Nephron progenitor cell (in vitro differentiated cells): ENCODE data around the gene ARL2.

ENCODE experiments used
- DNase-seq: peaks from one replicate; pipeline ENCODE4 v3.0.0; 2021
- H3K27ac Mint-ChIP-seq: 2 replicates; pipeline ENCODE4 v1.8.0; 2021; ENCODE audit warnings: mild to moderate bottlenecking, moderate library complexity, mixed read lengths
- H3K27me3 Mint-ChIP-seq: 2 replicates; pipeline ENCODE4 v1.8.0; 2021; ENCODE audit warnings: mild to moderate bottlenecking, low read depth, mixed read lengths; ENCODE audit not compliant: poor library complexity
- H3K36me3 Mint-ChIP-seq: 2 replicates; pipeline ENCODE4 v1.8.0; 2021; ENCODE audit warnings: low read depth, mixed read lengths
- H3K4me1 Mint-ChIP-seq: 2 replicates; pipeline ENCODE4 v1.8.0; 2021; ENCODE audit warnings: mixed read lengths
- H3K4me3 Mint-ChIP-seq: 2 replicates; pipeline ENCODE4 v1.8.0; 2021; ENCODE audit warnings: mild to moderate bottlenecking, moderate library complexity, mixed read lengths
- H3K9me3 Mint-ChIP-seq: 2 replicates; pipeline ENCODE4 v1.8.0; 2021; ENCODE audit warnings: mild to moderate bottlenecking, moderate library complexity, mixed read lengths
- TF ChIP-seq, protein P1 (sequence below): fragments of 200-600 bp; sonication (generic); IDR thresholded peaks from 2 replicates; pipeline ENCODE4 v1.5.0; 2021; ENCODE audit warnings: antibody characterized with exemption

ARL2 gene

DNA sequence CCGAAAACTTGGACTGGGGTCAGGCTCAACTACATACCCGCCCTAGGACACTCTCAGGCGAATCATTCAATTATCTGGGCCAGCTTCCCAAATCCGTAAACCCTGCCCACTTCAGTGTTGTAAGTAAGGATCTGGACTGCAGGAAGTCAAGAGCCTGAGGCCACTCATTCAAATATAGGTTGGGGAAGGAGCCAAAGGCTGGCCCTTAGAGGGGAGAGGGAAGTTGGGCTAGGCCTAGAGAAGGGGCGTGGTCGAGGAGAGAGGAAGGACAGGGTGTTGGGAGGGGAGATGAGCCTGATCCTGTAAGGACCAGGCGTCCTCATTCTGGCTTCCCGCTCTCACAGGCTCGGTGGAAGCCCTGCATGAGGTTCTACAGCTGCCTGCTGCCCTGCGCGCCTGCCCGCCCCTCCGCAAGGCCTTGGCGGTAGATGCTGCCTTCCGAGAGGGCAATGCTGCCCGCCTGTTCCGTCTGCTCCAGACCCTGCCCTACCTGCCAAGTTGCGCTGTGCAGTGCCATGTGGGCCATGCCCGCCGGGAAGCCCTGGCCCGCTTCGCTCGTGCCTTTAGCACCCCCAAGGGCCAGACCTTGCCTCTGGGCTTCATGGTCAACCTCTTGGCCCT is 30.0 kb downstream of the ARL2 start:
- H3K27me3 Mint-ChIP-seq = peaks cover 4% of the 10 kb centered on the region
- H3K36me3 Mint-ChIP-seq = peaks cover 12% of the 10 kb centered on the region
- peak overlapping the region; percentile 85 for H3K27ac Mint-ChIP-seq
- H3K4me1 Mint-ChIP-seq = peaks cover 26% of the 10 kb centered on the region
- TF ChIP-seq, protein P1, sequence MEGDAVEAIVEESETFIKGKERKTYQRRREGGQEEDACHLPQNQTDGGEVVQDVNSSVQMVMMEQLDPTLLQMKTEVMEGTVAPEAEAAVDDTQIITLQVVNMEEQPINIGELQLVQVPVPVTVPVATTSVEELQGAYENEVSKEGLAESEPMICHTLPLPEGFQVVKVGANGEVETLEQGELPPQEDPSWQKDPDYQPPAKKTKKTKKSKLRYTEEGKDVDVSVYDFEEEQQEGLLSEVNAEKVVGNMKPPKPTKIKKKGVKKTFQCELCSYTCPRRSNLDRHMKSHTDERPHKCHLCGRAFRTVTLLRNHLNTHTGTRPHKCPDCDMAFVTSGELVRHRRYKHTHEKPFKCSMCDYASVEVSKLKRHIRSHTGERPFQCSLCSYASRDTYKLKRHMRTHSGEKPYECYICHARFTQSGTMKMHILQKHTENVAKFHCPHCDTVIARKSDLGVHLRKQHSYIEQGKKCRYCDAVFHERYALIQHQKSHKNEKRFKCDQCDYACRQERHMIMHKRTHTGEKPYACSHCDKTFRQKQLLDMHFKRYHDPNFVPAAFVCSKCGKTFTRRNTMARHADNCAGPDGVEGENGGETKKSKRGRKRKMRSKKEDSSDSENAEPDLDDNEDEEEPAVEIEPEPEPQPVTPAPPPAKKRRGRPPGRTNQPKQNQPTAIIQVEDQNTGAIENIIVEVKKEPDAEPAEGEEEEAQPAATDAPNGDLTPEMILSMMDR = no peak
- no peak overlapping the region for H3K4me3 Mint-ChIP-seq
- DNase-seq = no peak
- H3K9me3 Mint-ChIP-seq = no peaks in the 10 kb centered on the region

DNA sequence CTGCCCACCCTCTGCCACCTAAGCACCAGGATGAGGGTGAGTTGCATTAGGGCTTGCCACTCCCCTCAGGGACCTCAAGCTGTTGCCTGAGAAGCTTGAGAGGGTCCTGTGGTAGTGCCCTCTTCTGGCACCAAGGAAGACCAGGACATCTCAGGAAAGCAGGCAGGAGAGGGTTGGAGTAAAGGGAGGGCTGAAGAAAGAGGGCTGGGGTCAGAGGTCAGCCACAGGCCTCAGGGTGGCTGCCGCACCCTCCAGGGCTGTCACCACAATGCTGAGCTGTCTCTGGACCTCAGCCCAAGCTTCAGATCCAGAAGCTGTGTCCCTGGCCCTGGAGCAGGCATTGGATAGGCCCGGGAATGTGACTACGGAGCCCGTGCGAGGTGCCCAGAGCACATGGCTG is 31.1 kb downstream of the ARL2 start:
- peaks cover 12% of the 10 kb centered on the region for H3K36me3 Mint-ChIP-seq
- no peak overlapping the region for H3K27ac Mint-ChIP-seq
- no peaks in the 10 kb centered on the region for H3K9me3 Mint-ChIP-seq
- H3K4me1 Mint-ChIP-seq = peaks cover 26% of the 10 kb centered on the region
- no peak overlapping the region for H3K4me3 Mint-ChIP-seq
- H3K27me3 Mint-ChIP-seq = peaks cover 4% of the 10 kb centered on the region
- no peak for DNase-seq
- TF ChIP-seq, protein P1 = no peak

DNA sequence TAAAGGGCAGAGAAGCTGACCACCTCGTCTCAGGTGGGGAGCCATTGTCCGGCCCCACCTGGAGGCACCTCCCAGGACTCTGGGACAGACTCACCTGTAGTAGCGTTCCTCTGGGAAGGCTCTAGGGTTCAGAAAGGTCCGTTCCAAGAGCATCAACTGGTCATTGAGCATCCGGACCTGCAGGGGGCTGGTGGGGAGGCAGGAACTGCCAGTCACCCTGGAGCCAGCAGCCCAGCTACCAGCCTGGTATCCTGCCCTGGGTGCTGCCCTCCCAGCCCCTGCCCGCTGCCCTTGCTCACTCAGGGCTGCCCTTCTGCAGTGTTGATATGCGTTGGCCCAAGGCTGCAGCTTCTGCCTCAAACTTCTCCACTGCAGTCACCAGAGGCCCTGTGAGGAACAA is 31.8 kb downstream of the ARL2 start:
- DNase-seq = no peak
- H3K9me3 Mint-ChIP-seq = no peaks in the 10 kb centered on the region
- TF ChIP-seq, protein P1 = no peak
- peaks cover 26% of the 10 kb centered on the region for H3K4me1 Mint-ChIP-seq
- H3K27ac Mint-ChIP-seq = no peak overlapping the region
- H3K36me3 Mint-ChIP-seq = peaks cover 12% of the 10 kb centered on the region
- H3K27me3 Mint-ChIP-seq = peaks cover 4% of the 10 kb centered on the region
- no peak overlapping the region for H3K4me3 Mint-ChIP-seq

DNA sequence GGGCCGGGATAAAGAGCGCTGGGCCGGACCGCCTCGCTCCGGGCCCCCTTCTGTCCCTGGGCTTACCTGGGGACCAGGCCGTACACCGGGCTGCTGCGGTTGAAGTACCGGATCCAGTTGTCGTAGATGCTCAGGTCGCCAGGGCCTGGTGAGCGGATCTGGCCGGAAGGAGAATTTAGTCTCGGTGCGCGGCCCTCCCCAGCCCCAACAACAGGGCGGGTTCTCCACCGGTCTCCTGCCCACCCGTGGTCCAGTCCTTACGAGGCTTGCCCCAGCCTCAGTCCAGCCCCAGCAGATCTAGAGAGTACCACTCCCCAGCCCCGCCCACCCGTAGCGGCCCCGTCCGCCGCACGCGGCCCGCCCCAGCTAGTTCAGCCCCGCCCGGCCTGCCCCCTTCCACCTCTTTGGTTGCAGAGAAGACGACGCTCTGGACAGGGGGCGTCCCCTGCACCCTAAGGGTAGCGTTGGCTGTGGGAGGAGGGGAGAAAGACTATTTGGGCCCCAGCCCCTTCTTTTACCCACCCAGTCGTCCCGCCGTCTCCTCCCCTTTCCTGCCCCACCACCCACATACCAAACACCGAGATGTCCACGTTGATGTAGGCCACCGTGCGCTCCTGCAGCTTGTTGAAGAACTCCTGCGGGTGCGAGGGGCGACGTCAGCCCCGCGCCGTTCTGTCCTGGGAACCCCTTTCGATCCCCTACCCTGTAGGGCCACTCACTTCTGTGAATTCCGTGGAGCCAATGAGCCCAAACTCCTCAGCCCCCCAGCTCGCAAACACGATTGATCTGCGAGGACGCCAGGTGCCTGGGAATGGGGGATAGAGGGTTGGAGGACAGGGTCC is 33.8 kb downstream of the ARL2 start:
- no peak for DNase-seq
- no peak overlapping the region for H3K4me3 Mint-ChIP-seq
- no peak overlapping the region for H3K27ac Mint-ChIP-seq
- H3K27me3 Mint-ChIP-seq = peaks cover 9% of the 10 kb centered on the region
- TF ChIP-seq, protein P1 = no peak
- H3K4me1 Mint-ChIP-seq = peaks cover 14% of the 10 kb centered on the region
- H3K36me3 Mint-ChIP-seq = peaks cover 12% of the 10 kb centered on the region
- H3K9me3 Mint-ChIP-seq = no peaks in the 10 kb centered on the region

DNA sequence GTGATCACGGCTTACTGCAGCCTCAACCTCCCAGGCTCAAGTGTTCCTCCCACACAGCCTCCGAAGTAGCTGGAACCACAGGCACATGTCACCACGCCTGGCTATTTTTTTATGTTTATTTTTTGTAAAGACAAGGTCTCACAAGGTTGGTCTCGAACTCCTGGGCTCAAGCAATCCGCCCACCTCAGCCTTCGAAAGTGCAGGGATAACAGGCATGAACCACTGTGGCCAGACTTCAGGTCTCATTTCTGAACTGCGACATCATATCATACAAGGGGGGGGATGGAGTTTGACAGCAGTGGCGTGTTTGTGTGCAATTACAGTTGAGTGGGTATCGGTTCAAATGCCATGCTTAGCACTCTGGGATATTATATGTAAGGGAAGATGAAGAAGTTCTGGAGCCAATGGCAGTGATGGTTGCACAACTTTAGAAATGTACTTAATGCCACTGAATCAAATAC is 37.5 kb downstream of the ARL2 start:
- TF ChIP-seq, protein P1 = no peak
- no peaks in the 10 kb centered on the region for H3K9me3 Mint-ChIP-seq
- peaks cover 5% of the 10 kb centered on the region for H3K4me1 Mint-ChIP-seq
- H3K4me3 Mint-ChIP-seq = no peak overlapping the region
- peaks cover 37% of the 10 kb centered on the region for H3K27me3 Mint-ChIP-seq
- no peak for DNase-seq
- no peaks in the 10 kb centered on the region for H3K36me3 Mint-ChIP-seq
- no peak overlapping the region for H3K27ac Mint-ChIP-seq
